Ovary (tissue), 3 donors: ENCODE measurements around the gene TTC21A.

Experiments
- POLR2A ChIP-seq: fragments of 450-650 bp; IDR thresholded peaks from one replicate; pipeline ENCODE4 v1.6.1; 2017; ENCODE audit warnings: antibody characterized with exemption, mild to moderate bottlenecking, moderate library complexity
- TF ChIP-seq, protein P1 (sequence below), 3 donors: fragments of 450-650 bp in 2 of 3; fragments of 200-600 bp in 1 of 3; IDR thresholded peaks; one replicate each; pipeline versions ENCODE4 v1.5.1 to v1.8.0; 2016 to 2022; ENCODE audit warnings: antibody characterized with exemption in 3 of 3, mild to moderate bottlenecking in 1 of 3
- donor health status: DM: no; HTN: no; CAD: no.

DNA sequence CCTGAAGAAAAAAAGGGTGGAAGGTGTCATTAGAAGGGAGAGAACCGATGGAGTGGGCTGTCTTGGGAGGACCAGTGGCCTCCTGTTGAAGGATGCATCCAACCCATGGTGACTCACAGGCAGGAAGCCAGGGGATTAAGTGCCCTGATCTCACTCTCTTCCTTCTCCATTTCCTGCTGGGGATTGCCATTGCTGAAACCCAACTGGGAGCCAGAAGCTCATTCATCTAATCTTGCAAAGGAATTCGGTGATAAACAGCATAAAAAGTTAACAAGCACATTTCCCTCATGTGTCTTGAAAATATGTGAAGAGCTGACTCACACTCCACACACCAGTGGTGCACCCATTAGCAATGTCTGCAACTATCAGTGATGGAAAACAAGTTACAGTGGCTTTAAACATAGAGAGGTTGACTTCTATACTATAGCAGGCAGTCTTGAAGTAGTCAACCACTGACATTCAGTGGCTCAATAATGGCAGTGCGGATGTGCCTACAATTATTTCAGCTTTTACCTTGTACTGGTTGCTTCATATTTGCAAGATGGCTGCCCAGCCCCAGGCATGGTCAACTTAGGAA lies 58.7 kb downstream of the TTC21A start:
- TF ChIP-seq, protein P1, sequence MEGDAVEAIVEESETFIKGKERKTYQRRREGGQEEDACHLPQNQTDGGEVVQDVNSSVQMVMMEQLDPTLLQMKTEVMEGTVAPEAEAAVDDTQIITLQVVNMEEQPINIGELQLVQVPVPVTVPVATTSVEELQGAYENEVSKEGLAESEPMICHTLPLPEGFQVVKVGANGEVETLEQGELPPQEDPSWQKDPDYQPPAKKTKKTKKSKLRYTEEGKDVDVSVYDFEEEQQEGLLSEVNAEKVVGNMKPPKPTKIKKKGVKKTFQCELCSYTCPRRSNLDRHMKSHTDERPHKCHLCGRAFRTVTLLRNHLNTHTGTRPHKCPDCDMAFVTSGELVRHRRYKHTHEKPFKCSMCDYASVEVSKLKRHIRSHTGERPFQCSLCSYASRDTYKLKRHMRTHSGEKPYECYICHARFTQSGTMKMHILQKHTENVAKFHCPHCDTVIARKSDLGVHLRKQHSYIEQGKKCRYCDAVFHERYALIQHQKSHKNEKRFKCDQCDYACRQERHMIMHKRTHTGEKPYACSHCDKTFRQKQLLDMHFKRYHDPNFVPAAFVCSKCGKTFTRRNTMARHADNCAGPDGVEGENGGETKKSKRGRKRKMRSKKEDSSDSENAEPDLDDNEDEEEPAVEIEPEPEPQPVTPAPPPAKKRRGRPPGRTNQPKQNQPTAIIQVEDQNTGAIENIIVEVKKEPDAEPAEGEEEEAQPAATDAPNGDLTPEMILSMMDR (IDR thresholded peaks at IDR 0.05): no peak
- no peak for TF ChIP-seq POLR2A
